GM18861 (cell line): ENCODE measurements around the gene TBC1D1.

ENCODE experiments used
- ATAC-seq: cut with Tn5 transposase; IDR thresholded peaks from one replicate; pipeline ENCODE4 v1.9.1; 2021; ENCODE audit not compliant: unreplicated experiment

The TBC1D1 gene

GRCh38 chr4:38045289-38045988, 154.6 kb downstream of the TBC1D1 start:
- ATAC-seq, result no peak

- ATAC-seq, result no peak
Observed at GRCh38 chr4:38046727-38047489, 156.0 kb downstream of the TBC1D1 start.

- ATAC-seq, result no peak
Observed at GRCh38 chr4:38049545-38050170, 158.8 kb downstream of the TBC1D1 start.

- ATAC-seq, result no peak
Observed at GRCh38 chr4:38050560-38051350, 159.9 kb downstream of the TBC1D1 start.

GRCh38 chr4:38055566-38055965, 164.7 kb downstream of the TBC1D1 start:
- no peak for ATAC-seq

- ATAC-seq, result no peak
Observed at GRCh38 chr4:38056011-38056685, 165.3 kb downstream of the TBC1D1 start.

GRCh38 chr4:38058151-38058550, 167.3 kb downstream of the TBC1D1 start:
- no peak for ATAC-seq

- no peak for ATAC-seq
Observed at GRCh38 chr4:38060829-38061431, 170.0 kb downstream of the TBC1D1 start.

GRCh38 chr4:38062088-38062775, 171.3 kb downstream of the TBC1D1 start:
- ATAC-seq, result no peak

GRCh38 chr4:38062776-38063097, 171.9 kb downstream of the TBC1D1 start:
- ATAC-seq, result no peak

GRCh38 chr4:38065176-38065575, 174.3 kb downstream of the TBC1D1 start:
- no peak for ATAC-seq

GRCh38 chr4:38065900-38066299, 175.0 kb downstream of the TBC1D1 start:
- ATAC-seq, result no peak

- ATAC-seq, result no peak
Observed at GRCh38 chr4:38067499-38067898, 176.6 kb downstream of the TBC1D1 start.

GRCh38 chr4:38068107-38068506, 177.2 kb downstream of the TBC1D1 start:
- no peak for ATAC-seq

GRCh38 chr4:38069271-38069760, 178.4 kb downstream of the TBC1D1 start:
- no peak for ATAC-seq

- ATAC-seq, result no peak
Observed at GRCh38 chr4:38071801-38072431, 181.0 kb downstream of the TBC1D1 start.

- ATAC-seq, result no peak
Observed at GRCh38 chr4:38072578-38072977, 181.7 kb downstream of the TBC1D1 start.

- ATAC-seq, result no peak
Observed at GRCh38 chr4:38073596-38074234, 182.8 kb downstream of the TBC1D1 start.
